Measurements from ENCODE around the gene NUBPL. TPM values are rescaled to one million over a fixed set of nuclear protein-coding genes. Genes with fewer than 3 reads are reported as not detected.

NUBPL gene
- total RNA-seq, 4 donors from 2014 or later, result 10.3 to 38.2 (median 13.4) TPM

GRCh38 chr14:31564194-31564593, 3.0 kb downstream of the NUBPL start:
- H3K4me1 ChIP-seq, result peaks cover 0 to 55% (median 3%) of the 10 kb centered on the region in 4 donors
- TF ChIP-seq POLR2A (IDR thresholded peaks at IDR 0.05) (no peak), CTCF (IDR thresholded peaks at IDR 0.05) (no peak)
- peaks cover 0 to 12% (median 0%) of the 10 kb centered on the region in 3 donors for H3K36me3 ChIP-seq
- no peak overlapping the region for H3K27ac ChIP-seq
- no peaks in the 10 kb centered on the region for H3K27me3 ChIP-seq
- 91% methylated on average over 2 of the region's 2 CpGs for WGBS, 2 donors
- DNase-seq (ENCODE audit: low spot score in 2 of 2), result no peak
- H3K9me3 ChIP-seq, result no peaks in the 10 kb centered on the region
- no peak overlapping the region for H3K4me3 ChIP-seq

GRCh38 chr14:31566456-31566855, 5.3 kb downstream of the NUBPL start:
- Histone ChIP-seq H3K27me3 (no peaks in the 10 kb centered on the region), H3K9me3 (no peaks in the 10 kb centered on the region), H3K27ac (no peak overlapping the region), H3K4me3 (no peak overlapping the region), H3K36me3 (peaks cover 0 to 12% (median 0%) of the 10 kb centered on the region in 3 donors), H3K4me1 (peaks cover 0 to 48% (median 3%) of the 10 kb centered on the region in 4 donors)
- 100% methylated on average over 1 of the region's 1 CpG for WGBS, 2 donors
- no peak for DNase-seq (ENCODE audit: low spot score in 2 of 2)
- TF ChIP-seq EP300 (IDR thresholded peaks at IDR 0.05) (no peak), POLR2A (IDR thresholded peaks at IDR 0.05) (no peak), CTCF (IDR thresholded peaks at IDR 0.05) (no peak)

GRCh38 chr14:31567655-31568054, 6.5 kb downstream of the NUBPL start:
- Histone ChIP-seq H3K36me3 (peaks cover 0 to 12% (median 0%) of the 10 kb centered on the region in 3 donors), H3K4me1 (peaks cover 0 to 39% (median 0%) of the 10 kb centered on the region in 4 donors), H3K4me3 (no peak overlapping the region), H3K9me3 (no peaks in the 10 kb centered on the region), H3K27me3 (no peaks in the 10 kb centered on the region), H3K27ac (peak overlapping the region in 2 of 4 donors; percentile 34 to 61)
- no peak for DNase-seq (ENCODE audit: low spot score in 2 of 2)
- whole genome bisulfite sequencing, 2 donors, result 79 to 80% methylated on average over 2 of the region's 2 CpGs
- no peak for TF ChIP-seq EP300 (IDR thresholded peaks at IDR 0.05)
- TF ChIP-seq POLR2A (IDR thresholded peaks at IDR 0.05), result no peak
- TF ChIP-seq CTCF (IDR thresholded peaks at IDR 0.05), result no peak

GRCh38 chr14:31568161-31568560, 7.0 kb downstream of the NUBPL start:
- Histone ChIP-seq H3K9me3 (no peaks in the 10 kb centered on the region), H3K27ac (peak overlapping the region in 2 of 4 donors; percentile 34 to 61), H3K27me3 (no peaks in the 10 kb centered on the region), H3K4me1 (peaks cover 0 to 34% (median 0%) of the 10 kb centered on the region in 4 donors), H3K36me3 (peaks cover 0 to 16% (median 0%) of the 10 kb centered on the region in 3 donors), H3K4me3 (no peak overlapping the region)
- no peak for DNase-seq (ENCODE audit: low spot score in 2 of 2)
- TF ChIP-seq CTCF (IDR thresholded peaks at IDR 0.05) (no peak), POLR2A (IDR thresholded peaks at IDR 0.05) (no peak), EP300 (IDR thresholded peaks at IDR 0.05) (no peak)
- 34 to 40% methylated on average over 5 of the region's 5 CpGs for WGBS, 2 donors

GRCh38 chr14:31568671-31569070, 7.5 kb downstream of the NUBPL start:
- Histone ChIP-seq H3K27me3 (no peaks in the 10 kb centered on the region), H3K4me1 (peaks cover 0 to 29% (median 0%) of the 10 kb centered on the region in 4 donors), H3K36me3 (peaks cover 0 to 16% (median 0%) of the 10 kb centered on the region in 3 donors), H3K27ac (peak overlapping the region in 1 of 4 donors; percentile 61), H3K9me3 (no peaks in the 10 kb centered on the region), H3K4me3 (no peak overlapping the region)
- DNase-seq (ENCODE audit: low spot score in 2 of 2), result no peak
- TF ChIP-seq POLR2A (IDR thresholded peaks at IDR 0.05) (no peak), EP300 (IDR thresholded peaks at IDR 0.05) (no peak), CTCF (IDR thresholded peaks at IDR 0.05) (no peak)
- WGBS, 2 donors, result 86 to 97% methylated on average over 1 of the region's 1 CpG
